Measurements from ENCODE around the gene AFAP1L2.

DNA sequence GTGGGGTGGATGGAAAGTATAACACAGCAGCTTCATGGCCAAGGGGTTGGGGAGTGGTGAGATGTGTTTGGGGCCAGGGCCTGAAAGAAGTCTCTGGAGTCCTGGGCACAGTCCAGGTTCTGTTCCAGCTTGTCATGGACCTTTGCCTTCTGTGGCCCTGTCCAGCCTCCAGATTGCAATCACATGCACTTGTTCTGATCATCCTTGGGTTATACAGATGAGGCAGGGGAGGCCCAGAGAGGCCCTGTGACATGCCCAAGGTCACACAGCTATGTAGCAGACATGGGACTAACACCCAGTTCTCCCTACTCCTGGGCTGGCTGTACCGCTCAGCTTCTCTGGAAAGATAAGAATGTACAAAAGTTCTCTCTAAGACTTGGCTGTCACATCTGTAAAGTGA lies 153.6 kb downstream of the AFAP1L2 start:
- TF ChIP-seq EZH2 (IDR thresholded peaks at IDR 0.05; ENCODE audit: borderline replicate concordance, low read depth, low read length, severe bottlenecking): no peak
- TF ChIP-seq, protein P1, sequence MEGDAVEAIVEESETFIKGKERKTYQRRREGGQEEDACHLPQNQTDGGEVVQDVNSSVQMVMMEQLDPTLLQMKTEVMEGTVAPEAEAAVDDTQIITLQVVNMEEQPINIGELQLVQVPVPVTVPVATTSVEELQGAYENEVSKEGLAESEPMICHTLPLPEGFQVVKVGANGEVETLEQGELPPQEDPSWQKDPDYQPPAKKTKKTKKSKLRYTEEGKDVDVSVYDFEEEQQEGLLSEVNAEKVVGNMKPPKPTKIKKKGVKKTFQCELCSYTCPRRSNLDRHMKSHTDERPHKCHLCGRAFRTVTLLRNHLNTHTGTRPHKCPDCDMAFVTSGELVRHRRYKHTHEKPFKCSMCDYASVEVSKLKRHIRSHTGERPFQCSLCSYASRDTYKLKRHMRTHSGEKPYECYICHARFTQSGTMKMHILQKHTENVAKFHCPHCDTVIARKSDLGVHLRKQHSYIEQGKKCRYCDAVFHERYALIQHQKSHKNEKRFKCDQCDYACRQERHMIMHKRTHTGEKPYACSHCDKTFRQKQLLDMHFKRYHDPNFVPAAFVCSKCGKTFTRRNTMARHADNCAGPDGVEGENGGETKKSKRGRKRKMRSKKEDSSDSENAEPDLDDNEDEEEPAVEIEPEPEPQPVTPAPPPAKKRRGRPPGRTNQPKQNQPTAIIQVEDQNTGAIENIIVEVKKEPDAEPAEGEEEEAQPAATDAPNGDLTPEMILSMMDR (IDR thresholded peaks at IDR 0.05; ENCODE audit: borderline replicate concordance, extremely low read depth, low read length, poor library complexity, severe bottlenecking): no peak

Measured in DND-41 (cell line).